Activated CD4-positive, alpha-beta T cell treated with anti-CD3 and anti-CD28 coated beads for 1 hour (primary cell): ENCODE data around the gene RBFOX1.

Experiments used
- DNase-seq: peaks from one replicate; pipeline ENCODE4 v3.0.0-alpha.2; 2020

Gene RBFOX1

GRCh38 chr16:7713244-7713643 lies 380.6 kb downstream of the RBFOX1 start:
- no peak for DNase-seq

- DNase-seq, result no peak
Measured at GRCh38 chr16:7714775-7715174, 382.1 kb downstream of the RBFOX1 start.

GRCh38 chr16:7716660-7717550 lies 384.3 kb downstream of the RBFOX1 start:
- DNase-seq, result no peak

- no peak for DNase-seq
Measured at GRCh38 chr16:7722761-7723160, 390.1 kb downstream of the RBFOX1 start.

- DNase-seq, result no peak
Measured at GRCh38 chr16:7731141-7731540, 398.5 kb downstream of the RBFOX1 start.

DNA sequence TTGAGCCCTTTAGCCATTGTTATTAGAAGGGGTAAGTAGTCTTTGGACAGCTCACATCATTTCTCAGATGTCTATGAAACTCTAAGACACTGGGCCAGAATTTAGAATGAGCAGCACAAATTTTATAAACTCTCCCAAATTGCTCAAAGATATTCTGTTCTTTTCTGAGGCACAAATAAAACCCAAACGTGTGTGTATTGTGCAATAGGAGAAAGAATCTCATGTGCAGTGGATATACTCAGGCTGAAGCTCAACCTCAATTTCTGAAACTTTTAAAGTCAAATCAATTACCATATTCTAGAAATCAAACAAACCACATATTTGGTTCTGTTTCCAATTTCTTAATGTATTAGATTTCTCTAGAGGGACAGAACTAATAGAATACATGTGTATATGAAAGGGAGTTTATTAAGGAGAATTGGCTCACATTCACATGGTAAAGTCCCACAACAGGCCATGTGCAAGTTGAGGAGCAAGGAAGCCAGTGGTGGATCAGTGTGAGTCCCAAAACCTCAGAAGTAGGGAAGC lies 403.6 kb downstream of the RBFOX1 start:
- DNase-seq, result no peak

- DNase-seq, result no peak
Measured at GRCh38 chr16:7742626-7743025, 410.0 kb downstream of the RBFOX1 start.

DNA sequence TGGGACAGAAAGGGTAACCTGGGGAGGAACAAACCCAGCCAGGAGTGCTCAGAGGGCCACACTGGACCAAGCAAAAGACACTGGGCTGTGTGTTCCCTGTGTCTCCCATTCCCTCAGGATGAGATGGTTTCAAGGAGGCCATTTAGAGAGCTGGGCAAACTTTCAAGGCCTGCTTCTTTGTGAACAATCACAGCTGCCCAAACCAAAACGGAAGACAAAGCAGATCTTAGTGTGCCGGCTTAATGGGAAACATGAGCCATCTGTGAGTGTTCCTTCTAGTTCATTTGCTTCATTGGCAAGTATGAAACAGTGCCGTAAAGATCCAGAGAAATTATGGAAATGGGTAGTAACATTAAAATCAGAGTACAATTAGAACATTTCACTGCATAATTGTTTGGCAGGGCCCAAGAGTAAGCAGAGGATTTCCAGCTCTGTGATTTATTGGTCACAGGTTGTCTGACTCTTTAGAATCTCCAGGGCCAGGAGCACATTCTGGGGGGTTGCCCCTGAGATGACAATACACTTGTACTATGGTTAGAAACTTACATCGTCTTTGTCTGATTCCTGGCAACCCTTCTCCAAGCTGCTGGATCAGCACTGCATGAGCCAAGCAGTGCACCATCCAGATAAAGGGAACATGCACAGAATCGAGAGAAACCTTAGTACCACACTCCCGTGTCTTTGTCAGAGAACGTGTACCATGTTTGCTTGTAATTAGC lies 412.1 kb downstream of the RBFOX1 start:
- no peak for DNase-seq

DNA sequence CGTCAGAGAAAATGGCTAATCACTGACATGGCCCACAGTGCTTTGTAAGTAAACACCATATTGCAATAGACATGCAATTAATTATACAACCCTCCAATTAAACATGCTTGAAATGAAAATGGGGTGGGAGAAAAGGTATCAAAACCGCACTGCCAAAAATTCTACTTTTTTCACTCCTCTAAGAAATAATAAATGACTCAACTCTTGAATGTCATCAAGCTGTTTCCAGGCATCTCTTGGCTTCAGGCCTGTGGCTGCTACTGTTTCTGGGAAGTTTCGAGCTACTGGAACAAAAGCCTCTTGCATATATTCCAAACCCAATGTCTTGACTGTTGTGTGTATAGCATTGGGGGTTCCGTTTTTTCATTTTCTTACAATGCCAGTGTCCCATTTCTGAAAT lies 412.6 kb downstream of the RBFOX1 start:
- no peak for DNase-seq

DNA sequence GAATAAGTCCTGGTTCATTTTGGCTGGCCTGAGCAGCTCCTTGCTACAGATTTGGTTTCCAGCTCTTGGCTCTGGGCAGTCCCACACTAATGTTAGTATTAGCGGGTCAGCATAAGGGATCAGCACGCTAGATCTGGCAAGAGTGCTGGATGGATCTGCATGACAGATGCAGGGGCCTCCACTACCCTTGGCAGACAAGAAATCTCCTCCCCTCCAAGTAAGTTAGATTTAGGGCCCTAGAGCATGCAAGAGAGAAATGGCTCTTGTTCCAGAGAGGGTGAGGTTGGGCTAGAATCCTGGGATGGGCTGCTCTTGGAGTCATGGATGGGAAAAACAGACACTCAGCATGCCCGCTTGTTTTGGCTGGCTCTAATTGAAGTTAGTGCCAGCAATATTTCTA lies 414.3 kb downstream of the RBFOX1 start:
- no peak for DNase-seq

- no peak for DNase-seq
Measured at GRCh38 chr16:7748522-7748921, 415.9 kb downstream of the RBFOX1 start.

- no peak for DNase-seq
Measured at GRCh38 chr16:7755347-7755882, 422.8 kb downstream of the RBFOX1 start.
